ENCODE measurements around the gene DDX24. TPM values are rescaled to one million over a fixed set of nuclear protein-coding genes. Genes with fewer than 3 reads are reported as not detected.

The DDX24 gene
- total RNA-seq, 1 donor from 2014 or later: 163 TPM

DNA sequence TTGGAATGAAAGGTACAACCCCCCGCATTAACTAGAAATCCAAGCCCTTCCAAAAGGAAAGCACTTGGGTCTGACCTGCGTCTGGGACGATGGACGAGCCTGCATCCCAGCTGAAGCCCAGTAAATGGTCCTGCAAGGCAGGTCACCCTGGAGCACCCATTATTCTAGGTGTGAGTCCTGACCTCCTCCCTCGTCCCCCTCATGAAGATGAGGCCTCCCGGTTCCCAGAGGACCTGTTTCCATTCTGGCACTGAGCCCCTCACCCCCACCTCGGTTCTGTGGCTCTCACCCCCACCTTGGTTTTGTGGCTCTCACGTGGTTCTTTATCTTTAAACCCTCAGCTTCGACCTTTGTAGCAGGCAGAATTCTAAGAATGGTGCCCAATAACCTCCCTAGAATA lies 36.9 kb upstream of the DDX24 start:
- DNase-seq: no peak
- TF ChIP-seq, protein P1, sequence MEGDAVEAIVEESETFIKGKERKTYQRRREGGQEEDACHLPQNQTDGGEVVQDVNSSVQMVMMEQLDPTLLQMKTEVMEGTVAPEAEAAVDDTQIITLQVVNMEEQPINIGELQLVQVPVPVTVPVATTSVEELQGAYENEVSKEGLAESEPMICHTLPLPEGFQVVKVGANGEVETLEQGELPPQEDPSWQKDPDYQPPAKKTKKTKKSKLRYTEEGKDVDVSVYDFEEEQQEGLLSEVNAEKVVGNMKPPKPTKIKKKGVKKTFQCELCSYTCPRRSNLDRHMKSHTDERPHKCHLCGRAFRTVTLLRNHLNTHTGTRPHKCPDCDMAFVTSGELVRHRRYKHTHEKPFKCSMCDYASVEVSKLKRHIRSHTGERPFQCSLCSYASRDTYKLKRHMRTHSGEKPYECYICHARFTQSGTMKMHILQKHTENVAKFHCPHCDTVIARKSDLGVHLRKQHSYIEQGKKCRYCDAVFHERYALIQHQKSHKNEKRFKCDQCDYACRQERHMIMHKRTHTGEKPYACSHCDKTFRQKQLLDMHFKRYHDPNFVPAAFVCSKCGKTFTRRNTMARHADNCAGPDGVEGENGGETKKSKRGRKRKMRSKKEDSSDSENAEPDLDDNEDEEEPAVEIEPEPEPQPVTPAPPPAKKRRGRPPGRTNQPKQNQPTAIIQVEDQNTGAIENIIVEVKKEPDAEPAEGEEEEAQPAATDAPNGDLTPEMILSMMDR (IDR thresholded peaks at IDR 0.05): no peak

DNA sequence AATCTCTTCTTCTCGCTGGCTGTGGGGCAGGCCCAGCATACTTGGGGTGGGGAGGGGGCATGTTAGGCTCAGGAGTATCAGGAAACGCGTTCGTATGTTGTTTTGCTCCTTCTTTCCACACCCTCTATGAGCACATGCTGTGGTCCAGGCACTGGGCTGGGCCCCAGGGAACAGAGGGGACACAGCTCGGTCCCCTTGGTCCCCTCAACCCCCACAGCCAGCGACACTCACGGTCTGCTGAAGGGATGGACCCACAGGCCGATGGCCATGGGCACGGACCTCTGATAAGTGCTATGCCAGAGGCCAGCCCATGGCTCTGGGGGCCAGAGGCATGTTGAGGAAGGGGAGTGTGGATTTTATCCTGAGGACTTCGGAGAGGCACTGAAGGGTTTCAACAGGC lies 35.7 kb upstream of the DDX24 start:
- Histone ChIP-seq H3K36me3 (peaks cover 7% of the 10 kb centered on the region), H3K4me1 (peaks cover 9% of the 10 kb centered on the region), H3K27me3 (ENCODE audit: low read depth) (no peaks in the 10 kb centered on the region), H3K9me3 (peaks cover 11% of the 10 kb centered on the region), H3K27ac (peak overlapping the region; percentile 6), H3K4me3 (no peak overlapping the region)
- DNase-seq: no peak
- intact Hi-C loops (cut with DNase I): no loop called here
- ATAC-seq: no peak
- TF ChIP-seq, protein P1 (IDR thresholded peaks at IDR 0.05): no peak

More for the DNA sequence above, 36.9 kb upstream of the DDX24 start:
- Histone ChIP-seq H3K27me3 (ENCODE audit: low read depth) (no peaks in the 10 kb centered on the region), H3K36me3 (peaks cover 7% of the 10 kb centered on the region), H3K4me3 (no peak overlapping the region), H3K4me1 (peaks cover 9% of the 10 kb centered on the region), H3K9me3 (peaks cover 11% of the 10 kb centered on the region), H3K27ac (no peak overlapping the region)
- intact Hi-C loops (cut with DNase I): no loop called here
- no peak for ATAC-seq

DNA sequence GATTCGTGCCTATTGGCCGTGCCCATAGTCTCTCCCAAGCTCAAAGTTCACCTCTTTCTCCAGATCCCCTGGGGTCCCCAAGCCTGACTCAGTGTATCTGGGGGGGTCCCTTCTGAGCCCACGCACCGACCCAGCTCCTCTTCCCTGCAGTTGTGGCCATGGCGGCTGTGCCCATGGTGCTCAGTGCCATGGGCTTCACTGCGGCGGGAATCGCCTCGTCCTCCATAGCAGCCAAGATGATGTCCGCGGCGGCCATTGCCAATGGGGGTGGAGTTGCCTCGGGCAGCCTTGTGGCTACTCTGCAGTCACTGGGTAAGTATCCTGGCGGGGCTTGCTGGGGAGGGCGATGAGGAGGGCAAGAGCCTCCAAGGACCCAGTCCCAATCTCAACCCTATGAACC lies 34.6 kb upstream of the DDX24 start:
- H3K4me3 ChIP-seq: no peak overlapping the region
- H3K9me3 ChIP-seq: peaks cover 11% of the 10 kb centered on the region
- peak overlapping the region; percentile 89 for H3K27ac ChIP-seq
- H3K36me3 ChIP-seq: peaks cover 7% of the 10 kb centered on the region
- TF ChIP-seq, protein P1 (IDR thresholded peaks at IDR 0.05): no peak
- ATAC-seq (no peak), DNase-seq (no peak)
- intact Hi-C loops (cut with DNase I): no loop called here
- H3K27me3 ChIP-seq (ENCODE audit: low read depth): no peaks in the 10 kb centered on the region
- peaks cover 9% of the 10 kb centered on the region for H3K4me1 ChIP-seq

DNA sequence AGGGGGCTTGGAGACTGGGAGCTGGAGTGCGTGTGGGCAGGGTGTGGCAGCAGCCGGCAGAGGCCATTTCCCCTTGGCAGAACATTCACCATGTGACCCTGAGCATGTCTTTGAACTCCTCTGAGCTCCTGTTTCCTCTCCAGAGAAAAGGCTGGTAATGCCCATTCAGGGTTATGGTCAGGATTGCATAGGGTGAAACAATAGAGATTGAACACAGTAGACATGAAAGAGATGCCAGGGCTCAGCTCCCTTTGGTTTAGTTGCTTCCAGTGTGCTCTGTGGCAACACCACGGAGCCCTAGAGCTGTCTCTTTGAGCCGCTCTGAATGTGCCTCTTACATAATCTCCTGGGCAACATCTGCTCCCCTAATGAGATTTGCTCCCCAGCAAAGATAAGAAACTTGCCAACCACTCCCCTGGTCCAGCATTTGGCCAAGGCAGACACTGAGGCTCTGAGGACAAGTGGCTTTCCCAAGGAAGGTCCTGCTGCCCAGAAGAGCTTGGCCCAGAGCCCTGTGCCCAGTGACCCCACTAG lies 34.1 kb upstream of the DDX24 start:
- DNase-seq: no peak
- Histone ChIP-seq H3K9me3 (peaks cover 11% of the 10 kb centered on the region), H3K4me1 (peaks cover 10% of the 10 kb centered on the region), H3K27me3 (ENCODE audit: low read depth) (no peaks in the 10 kb centered on the region), H3K27ac (peak overlapping the region; percentile 89), H3K4me3 (no peak overlapping the region), H3K36me3 (peaks cover 7% of the 10 kb centered on the region)
- peak; percentile 41 to 47 for ATAC-seq
- intact Hi-C loops (cut with DNase I): no loop called here
- TF ChIP-seq, protein P1 (IDR thresholded peaks at IDR 0.05): no peak

DNA sequence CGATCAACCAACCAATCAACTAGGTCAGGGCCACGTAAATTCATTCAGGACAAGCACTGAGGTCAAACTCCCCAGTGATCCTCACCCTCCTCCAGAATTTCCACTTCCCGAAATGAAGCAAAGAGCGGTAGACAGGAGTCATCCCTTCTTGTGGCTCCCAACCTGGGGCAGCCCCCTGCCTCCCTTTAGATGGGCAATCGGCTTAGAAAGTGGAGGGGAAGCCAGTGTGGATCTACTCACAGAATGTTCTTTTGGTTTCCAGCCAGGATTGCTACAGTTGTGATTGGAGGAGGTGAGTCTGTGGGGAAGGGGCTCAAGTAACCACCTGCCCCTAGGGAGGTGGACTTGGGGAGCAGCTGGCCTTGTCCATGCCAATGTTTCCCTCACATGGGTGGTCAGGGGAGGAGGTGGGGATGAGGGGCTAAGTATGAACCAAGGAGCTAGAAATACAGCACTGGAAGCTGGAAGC lies 33.6 kb upstream of the DDX24 start:
- H3K9me3 ChIP-seq: peaks cover 6% of the 10 kb centered on the region
- H3K27me3 ChIP-seq (ENCODE audit: low read depth): no peaks in the 10 kb centered on the region
- H3K4me1 ChIP-seq: peaks cover 15% of the 10 kb centered on the region
- H3K4me3 ChIP-seq: no peak overlapping the region
- intact Hi-C loops (cut with DNase I): no loop called here
- TF ChIP-seq, protein P1 (IDR thresholded peaks at IDR 0.05): no peak
- H3K36me3 ChIP-seq: peaks cover 7% of the 10 kb centered on the region
- DNase-seq (no peak), ATAC-seq (no peak)
- peak overlapping the region; percentile 89 for H3K27ac ChIP-seq
